ENCODE data around the gene PPIL6. TPM values are rescaled to one million over a fixed set of nuclear protein-coding genes. Genes with fewer than 3 reads are reported as not detected.

Gene PPIL6
- polyA plus RNA-seq, 4 donors = 15.4 to 18.8 (median 18.4) TPM

GRCh38 chr6:109406196-109406595, 34.2 kb downstream of the PPIL6 start:
- no peak for DNase-seq (ENCODE audit: low read depth in 4 of 4, low spot score in 2 of 4)

- no peak for DNase-seq (ENCODE audit: low read depth in 4 of 4, low spot score in 2 of 4)
Measured at GRCh38 chr6:109397020-109397419, 43.4 kb downstream of the PPIL6 start.

- no peak for DNase-seq (ENCODE audit: low read depth in 4 of 4, low spot score in 2 of 4)
Measured at GRCh38 chr6:109396046-109396718, 44.2 kb downstream of the PPIL6 start.

- DNase-seq (ENCODE audit: low read depth in 4 of 4, low spot score in 2 of 4) = no peak
Measured at GRCh38 chr6:109393886-109394281, 46.5 kb downstream of the PPIL6 start.

- DNase-seq (ENCODE audit: low read depth in 4 of 4, low spot score in 2 of 4) = no peak
Measured at GRCh38 chr6:109393157-109393885, 47.1 kb downstream of the PPIL6 start.

GRCh38 chr6:109389650-109390274, 50.7 kb downstream of the PPIL6 start:
- DNase-seq (ENCODE audit: low read depth in 4 of 4, low spot score in 2 of 4) = no peak

- no peak for DNase-seq (ENCODE audit: low read depth in 4 of 4, low spot score in 2 of 4)
Measured at GRCh38 chr6:109388265-109388664, 52.2 kb downstream of the PPIL6 start.

GRCh38 chr6:109383438-109383940, 56.9 kb downstream of the PPIL6 start:
- no peak for DNase-seq (ENCODE audit: low read depth in 4 of 4, low spot score in 2 of 4)

- peak; percentile 86 to 99 (median 93) for DNase-seq (ENCODE audit: low read depth in 4 of 4, low spot score in 2 of 4)
Measured at GRCh38 chr6:109382576-109383437, 57.6 kb downstream of the PPIL6 start.

- DNase-seq (ENCODE audit: low read depth in 4 of 4, low spot score in 2 of 4) = peak in 3 of 4 donors; percentile 94 to 97 (median 96)
Measured at GRCh38 chr6:109381747-109382575, 58.5 kb downstream of the PPIL6 start, which contains the start of gene CD164. Gene CD164 (minus strand): TSS chr6:109382467. CDS start chr6:109382378, 89 bp downstream.

- peak; percentile 28 to 67 (median 40) for DNase-seq (ENCODE audit: low read depth in 4 of 4, low spot score in 2 of 4)
Measured at GRCh38 chr6:109381061-109381746, 59.2 kb downstream of the PPIL6 start.

GRCh38 chr6:109379711-109380110, 60.7 kb downstream of the PPIL6 start:
- DNase-seq (ENCODE audit: low read depth in 4 of 4, low spot score in 2 of 4) = no peak

- DNase-seq (ENCODE audit: low read depth in 4 of 4, low spot score in 2 of 4) = no peak
Measured at GRCh38 chr6:109377717-109378116, 62.7 kb downstream of the PPIL6 start.

- no peak for DNase-seq (ENCODE audit: low read depth in 4 of 4, low spot score in 2 of 4)
Measured at GRCh38 chr6:109374326-109374892, 66.0 kb downstream of the PPIL6 start.

GRCh38 chr6:109373762-109374161, 66.7 kb downstream of the PPIL6 start:
- DNase-seq (ENCODE audit: low read depth in 4 of 4, low spot score in 2 of 4) = no peak

GRCh38 chr6:109373331-109373730, 67.1 kb downstream of the PPIL6 start:
- DNase-seq (ENCODE audit: low read depth in 4 of 4, low spot score in 2 of 4) = no peak

- no peak for DNase-seq (ENCODE audit: low read depth in 4 of 4, low spot score in 2 of 4)
Measured at GRCh38 chr6:109372130-109372529, 68.3 kb downstream of the PPIL6 start.

GRCh38 chr6:109370792-109371191, 69.6 kb downstream of the PPIL6 start:
- no peak for DNase-seq (ENCODE audit: low read depth in 4 of 4, low spot score in 2 of 4)

- DNase-seq (ENCODE audit: low read depth in 4 of 4, low spot score in 2 of 4) = no peak
Measured at GRCh38 chr6:109370336-109370735, 70.1 kb downstream of the PPIL6 start.

All from left renal cortex interstitium (tissue), 4 donors.